Activated naive CD4-positive, alpha-beta T cell treated with anti-CD3 and anti-CD28 coated beads, Interleukin-2, amount 10 ng/mL, durations not matched to agents 7 days and 5 days (primary cell): Measurements from ENCODE around the gene IFI27L1.

Experiments
- CTCF ChIA-PET: fragments of 350-600 bp; sonication (Branson Sonifier 250); formaldehyde crosslinking; loops from one replicate; lab custom pipeline; 2021; ENCODE audit warnings: antibody characterized with exemption; lab: Charles Lee
- DNase-seq: peaks from one replicate; pipeline ENCODE4 v3.0.0-alpha.2; 2020
- H3K27ac Mint-ChIP-seq: one replicate; pipeline ENCODE4 v1.8.0; 2021; ENCODE audit warnings: mild to moderate bottlenecking, moderate library complexity, mixed read lengths
- H3K27me3 Mint-ChIP-seq: one replicate; pipeline ENCODE4 v1.8.0; 2021; ENCODE audit warnings: mild to moderate bottlenecking, mixed read lengths
- H3K36me3 Mint-ChIP-seq: one replicate; pipeline ENCODE4 v1.8.0; 2021; ENCODE audit warnings: mixed read lengths
- H3K4me1 Mint-ChIP-seq: one replicate; pipeline ENCODE4 v1.8.0; 2021; ENCODE audit warnings: mixed read lengths
- H3K4me3 Mint-ChIP-seq: one replicate; pipeline ENCODE4 v1.8.0; 2021; ENCODE audit warnings: mild to moderate bottlenecking, moderate library complexity, mixed read lengths
- H3K9me3 Mint-ChIP-seq: one replicate; pipeline ENCODE4 v1.8.0; 2021; ENCODE audit warnings: mixed read lengths

IFI27L1 gene, protein sequence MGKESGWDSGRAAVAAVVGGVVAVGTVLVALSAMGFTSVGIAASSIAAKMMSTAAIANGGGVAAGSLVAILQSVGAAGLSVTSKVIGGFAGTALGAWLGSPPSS

DNA sequence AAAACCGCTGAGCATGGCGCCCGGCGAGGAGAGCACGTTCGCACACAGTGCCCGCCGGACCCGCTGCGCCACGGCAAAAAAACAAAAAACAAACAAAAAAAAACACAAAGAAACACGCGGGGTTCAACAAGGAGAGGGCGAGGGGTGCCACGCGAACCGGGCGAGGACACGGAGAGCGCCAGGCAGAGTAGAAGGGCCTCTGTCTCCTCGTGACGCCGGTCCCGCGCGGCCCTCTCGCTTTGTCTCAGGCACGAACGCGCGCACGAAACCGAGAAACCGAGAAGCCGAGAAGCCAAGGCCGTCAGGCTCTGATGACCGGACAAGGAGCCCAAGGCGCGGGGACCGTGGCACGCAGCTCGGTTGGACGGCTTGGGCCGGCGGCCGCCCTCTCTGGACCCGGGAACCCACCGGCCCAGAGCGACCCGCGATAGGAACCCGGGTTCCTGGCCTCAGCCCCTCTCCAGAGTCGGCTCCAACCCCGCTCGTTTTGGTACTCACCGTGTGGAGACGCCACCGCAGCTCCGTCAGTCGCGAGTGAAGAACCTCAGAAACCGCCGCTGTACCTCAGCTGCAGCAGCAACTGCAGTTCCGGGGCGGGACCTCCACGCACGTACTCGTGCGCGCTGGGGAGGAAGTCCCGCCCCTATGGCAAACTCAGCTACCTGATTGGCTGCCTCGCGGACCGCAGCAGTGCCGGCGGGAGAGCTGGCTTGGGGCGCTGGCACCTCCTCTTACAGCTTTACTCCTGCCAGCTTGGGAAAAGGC lies at the start of gene IFI27L1, which contains the start of gene DDX24:
TSS of gene IFI27L1 (plus strand) at position 690 of the 765 bp plus-strand sequence. CDS start 15,628 bp downstream, outside the sequence.
TSS of gene DDX24 (minus strand) at position 582 of the 765 bp plus-strand sequence. CDS start 1,460 bp downstream, outside the sequence.
- peak within 1 kb of the TSS; percentile 100 for H3K27ac Mint-ChIP-seq
- peak; percentile 98 for DNase-seq
- no peaks in the 10 kb centered on the region for H3K27me3 Mint-ChIP-seq
- peaks cover 54% of the 10 kb centered on the region for H3K36me3 Mint-ChIP-seq
- H3K4me1 Mint-ChIP-seq: peaks cover 63% of the 10 kb centered on the region
- H3K4me3 Mint-ChIP-seq: peak within 1 kb of the TSS; percentile 97
- CTCF ChIA-PET: interaction anchor here (1.2 to 2.2 kb wide), 5 partner anchors 29 to 141 kb away, joined by 3 to 8 read pairs (median 4); no protein-coding TSS in a partner anchor
- H3K9me3 Mint-ChIP-seq: no peaks in the 10 kb centered on the region

DNA sequence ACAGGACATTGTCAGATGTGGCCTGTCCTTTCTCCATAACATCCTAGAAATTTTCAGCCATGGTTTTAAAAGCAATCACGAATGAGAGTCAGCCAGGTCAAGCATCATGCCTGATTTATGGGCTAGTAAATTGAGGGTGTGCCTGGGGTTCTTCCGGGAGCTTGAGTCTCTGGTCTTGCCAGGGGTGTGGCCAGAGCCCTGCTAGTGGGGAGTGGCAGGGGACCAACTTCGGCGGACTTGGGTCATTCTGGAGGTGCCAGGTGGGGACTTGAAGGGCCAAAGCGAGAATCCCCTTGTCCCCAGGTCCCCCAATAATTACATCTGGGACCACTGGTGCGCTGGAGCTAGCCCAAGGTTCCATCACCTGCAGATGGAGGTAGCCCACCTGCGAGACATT lies 49.2 kb upstream of the IFI27L1 start:
- H3K4me1 Mint-ChIP-seq: peaks cover 31% of the 10 kb centered on the region
- H3K4me3 Mint-ChIP-seq: no peak overlapping the region
- H3K9me3 Mint-ChIP-seq: no peaks in the 10 kb centered on the region
- no peak for DNase-seq
- peaks cover 10% of the 10 kb centered on the region for H3K27me3 Mint-ChIP-seq
- no peak overlapping the region for H3K27ac Mint-ChIP-seq
- CTCF ChIA-PET: interaction anchor here (1.2 to 9.1 kb wide), 4 partner anchors 50 to 149 kb away, joined by 4 to 153 read pairs (median 7); no protein-coding TSS in a partner anchor
- peaks cover 2% of the 10 kb centered on the region for H3K36me3 Mint-ChIP-seq

DNA sequence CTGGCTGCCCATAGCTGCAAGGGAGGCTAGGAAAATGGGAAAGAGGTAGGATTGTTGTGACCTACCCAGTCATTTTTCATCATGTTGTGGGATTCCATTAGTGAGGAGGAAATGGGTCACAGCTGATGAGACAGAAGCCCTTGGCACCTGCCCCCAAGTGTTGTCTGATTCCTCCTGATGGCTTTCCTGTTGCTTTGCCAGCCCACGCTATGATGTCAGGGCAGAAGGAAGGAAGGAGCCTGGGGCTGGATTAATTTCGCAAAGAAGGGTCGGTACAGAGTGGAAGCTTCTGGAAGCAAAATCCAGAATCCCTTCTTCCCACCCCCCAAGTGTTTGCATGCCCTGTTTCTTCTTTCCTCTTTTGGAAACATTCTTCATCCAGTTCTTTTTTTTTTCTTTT lies 46.2 kb upstream of the IFI27L1 start:
- no peak overlapping the region for H3K27ac Mint-ChIP-seq
- no peak overlapping the region for H3K4me3 Mint-ChIP-seq
- CTCF ChIA-PET: interaction anchor here (0.6 to 9.1 kb wide), 14 partner anchors 11 to 146 kb away, joined by 3 to 153 read pairs (median 18); partner anchors contain the start of genes IFI27L2 and OTUB2
- no peaks in the 10 kb centered on the region for H3K9me3 Mint-ChIP-seq
- peaks cover 8% of the 10 kb centered on the region for H3K4me1 Mint-ChIP-seq
- H3K36me3 Mint-ChIP-seq: no peaks in the 10 kb centered on the region
- H3K27me3 Mint-ChIP-seq: peaks cover 10% of the 10 kb centered on the region
- DNase-seq: no peak

DNA sequence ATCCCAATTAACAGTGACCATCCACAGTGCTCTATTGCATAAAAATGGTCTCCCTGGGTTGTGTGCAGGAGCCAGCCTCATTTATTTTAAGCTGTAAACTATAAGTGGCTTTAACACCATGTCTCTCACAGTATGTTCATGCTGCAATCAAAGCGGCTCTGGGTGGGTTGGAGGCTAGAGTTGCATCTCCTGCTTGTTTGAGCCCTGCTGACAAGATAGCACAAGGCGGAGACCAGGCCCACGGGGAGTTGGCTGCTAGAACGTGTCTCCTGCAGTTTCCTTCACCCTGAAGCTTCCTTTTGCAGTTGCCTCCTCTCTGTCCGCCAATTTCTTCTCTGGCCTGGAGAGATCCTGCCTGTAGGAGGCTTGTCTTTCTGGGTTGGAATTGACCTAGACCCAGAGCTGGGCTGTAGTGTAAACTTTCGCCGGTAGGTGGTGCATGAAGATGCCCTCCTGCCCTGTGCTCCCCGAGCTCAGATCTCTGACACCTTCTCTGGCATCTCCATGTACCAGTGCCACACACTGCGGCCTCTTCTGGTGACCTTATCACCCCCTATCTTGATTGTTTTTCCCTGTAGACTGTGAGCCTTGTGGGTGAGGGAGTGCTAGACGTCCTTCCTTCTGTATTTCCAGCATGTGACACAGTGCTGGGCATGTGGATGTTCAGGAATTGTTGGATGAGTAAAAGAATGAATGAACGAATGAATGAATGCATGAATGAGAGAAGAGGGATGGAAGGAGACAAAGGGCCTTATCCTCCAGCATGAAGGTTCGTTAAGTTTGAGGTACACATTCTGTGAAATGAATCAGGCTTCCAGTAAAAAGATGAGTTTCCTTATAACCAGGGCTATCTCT lies 44.6 kb upstream of the IFI27L1 start:
- H3K4me1 Mint-ChIP-seq: peaks cover 5% of the 10 kb centered on the region
- no peak overlapping the region for H3K4me3 Mint-ChIP-seq
- H3K9me3 Mint-ChIP-seq: no peaks in the 10 kb centered on the region
- H3K27me3 Mint-ChIP-seq: peaks cover 10% of the 10 kb centered on the region
- no peak overlapping the region for H3K27ac Mint-ChIP-seq
- DNase-seq: peak; percentile 88
- CTCF ChIA-PET: interaction anchor here (0.6 to 9.1 kb wide), 30 partner anchors 9 to 450 kb away, joined by 3 to 153 read pairs (median 6); partner anchors contain the start of genes IFI27, IFI27L2, OTUB2 and PPP4R4
- no peaks in the 10 kb centered on the region for H3K36me3 Mint-ChIP-seq

DNA sequence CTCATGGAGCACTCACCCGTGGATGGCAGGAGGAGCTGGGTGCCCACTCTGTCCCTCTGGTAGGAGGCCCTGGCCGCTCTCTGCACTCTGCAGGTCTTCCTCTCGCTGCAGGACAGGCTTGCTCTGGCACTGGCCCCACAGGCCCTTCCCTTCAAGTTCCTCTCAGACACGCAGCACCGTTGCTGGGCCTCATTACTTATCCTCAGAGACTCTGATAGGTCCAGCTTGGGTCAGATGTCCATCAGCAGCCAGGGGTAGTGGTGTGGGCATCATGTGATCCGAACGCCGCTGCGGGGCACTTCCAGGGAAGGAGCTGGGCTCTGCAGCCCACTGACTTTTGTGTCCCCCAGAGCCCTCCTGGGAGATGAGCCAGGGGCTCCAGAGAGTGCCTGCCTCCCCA lies 43.2 kb upstream of the IFI27L1 start:
- H3K27ac Mint-ChIP-seq: no peak overlapping the region

DNA sequence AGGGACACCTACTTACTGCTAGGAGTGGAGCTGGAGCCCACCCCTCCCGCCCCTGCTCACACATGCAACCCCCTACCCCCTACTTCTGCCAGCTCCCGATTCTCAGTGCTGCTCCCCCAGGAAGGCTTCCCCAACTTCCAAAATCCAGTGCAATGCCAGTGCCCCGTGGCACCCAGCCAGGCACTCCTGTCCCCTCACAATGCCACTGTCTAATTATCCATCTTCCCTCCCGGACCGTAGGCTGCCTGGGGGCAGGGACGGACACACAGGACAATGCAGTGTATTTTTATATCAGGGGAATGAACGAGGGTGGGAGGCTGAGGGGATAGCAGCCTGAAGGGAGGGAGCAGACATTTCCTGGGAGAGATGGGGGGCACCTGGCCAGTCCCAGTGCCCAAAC lies 42.6 kb upstream of the IFI27L1 start:
- peaks cover 5% of the 10 kb centered on the region for H3K4me1 Mint-ChIP-seq
- peaks cover 10% of the 10 kb centered on the region for H3K27me3 Mint-ChIP-seq
- no peaks in the 10 kb centered on the region for H3K9me3 Mint-ChIP-seq
- H3K36me3 Mint-ChIP-seq: no peaks in the 10 kb centered on the region
- CTCF ChIA-PET: interaction anchor here (3.7 to 9.1 kb wide), 5 partner anchors 8 to 101 kb away, joined by 10 to 153 read pairs (median 39); partner anchors contain the start of gene IFI27L2
- no peak for DNase-seq
- H3K4me3 Mint-ChIP-seq: no peak overlapping the region
- no peak overlapping the region for H3K27ac Mint-ChIP-seq

More for the DNA sequence above, 43.2 kb upstream of the IFI27L1 start:
- Mint-ChIP-seq H3K4me1 (peaks cover 5% of the 10 kb centered on the region), H3K9me3 (no peaks in the 10 kb centered on the region), H3K36me3 (no peaks in the 10 kb centered on the region), H3K4me3 (no peak overlapping the region), H3K27me3 (peaks cover 10% of the 10 kb centered on the region)
- no peak for DNase-seq
- CTCF ChIA-PET: interaction anchor here (0.8 to 9.1 kb wide), 7 partner anchors 8 to 102 kb away, joined by 3 to 153 read pairs (median 24); partner anchors contain the start of gene IFI27L2

DNA sequence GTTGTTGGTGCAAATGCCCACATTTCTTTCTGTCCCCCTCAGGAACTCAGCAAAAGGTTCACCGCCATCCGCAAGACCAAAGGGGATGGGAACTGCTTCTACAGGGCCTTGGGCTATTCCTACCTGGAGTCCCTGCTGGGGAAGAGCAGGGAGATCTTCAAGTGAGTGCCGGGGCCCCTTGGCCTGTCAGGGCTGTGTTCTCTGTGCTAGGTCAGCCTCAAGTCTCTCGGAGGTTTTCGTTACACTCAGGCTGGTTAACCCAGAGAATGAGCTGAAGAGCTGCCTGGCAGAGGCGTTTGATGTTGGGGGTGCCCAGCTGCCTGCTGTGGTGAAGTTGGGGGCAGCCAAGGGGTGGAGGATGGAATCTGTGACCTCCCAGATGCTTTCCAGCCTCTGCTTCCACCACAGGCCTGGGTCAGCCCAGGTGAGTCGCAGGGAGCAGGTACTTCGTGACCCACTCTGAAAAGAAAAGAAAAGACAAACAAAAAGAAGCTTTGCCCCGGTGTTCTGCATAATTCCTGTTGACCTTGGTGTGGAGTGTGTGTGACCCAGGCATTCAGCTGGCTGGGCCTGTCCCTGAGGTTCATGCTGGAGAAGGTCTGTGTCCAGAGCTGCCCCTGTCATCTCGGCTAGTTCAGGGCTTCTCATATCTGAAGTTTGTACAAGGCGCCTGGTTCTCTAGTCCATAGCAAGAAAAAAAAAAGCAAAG lies 42.0 kb upstream of the IFI27L1 start:
- H3K36me3 Mint-ChIP-seq: no peaks in the 10 kb centered on the region
- H3K9me3 Mint-ChIP-seq: no peaks in the 10 kb centered on the region
- H3K27ac Mint-ChIP-seq: no peak overlapping the region
- H3K4me1 Mint-ChIP-seq: peaks cover 5% of the 10 kb centered on the region
- DNase-seq: no peak
- CTCF ChIA-PET: interaction anchor here (0.7 to 9.1 kb wide), 4 partner anchors 19 to 101 kb away, joined by 3 to 153 read pairs (median 45); partner anchors contain the start of gene IFI27L2
- H3K4me3 Mint-ChIP-seq: no peak overlapping the region
- peaks cover 10% of the 10 kb centered on the region for H3K27me3 Mint-ChIP-seq

DNA sequence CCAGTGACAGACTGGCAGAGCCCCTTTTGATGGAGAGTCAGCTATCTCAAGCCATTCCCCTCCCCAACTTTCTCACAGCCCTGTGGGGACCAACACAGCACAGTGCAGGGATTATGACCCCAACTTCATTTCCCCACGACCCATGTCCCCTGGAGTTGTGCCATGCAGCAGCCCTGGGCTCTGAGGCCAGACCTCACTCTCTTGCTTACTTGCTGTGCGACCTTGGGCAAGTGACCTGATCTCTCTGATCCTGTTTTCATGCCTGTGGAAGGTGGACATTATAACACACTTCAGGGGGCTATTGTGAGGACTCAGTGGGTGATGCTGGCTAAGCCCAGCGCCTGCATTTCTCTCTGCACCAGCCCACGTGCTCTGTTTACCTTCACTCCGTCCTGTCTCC lies 40.9 kb upstream of the IFI27L1 start:
- Mint-ChIP-seq H3K27ac (peak overlapping the region; percentile 63), H3K27me3 (peaks cover 10% of the 10 kb centered on the region), H3K4me1 (peaks cover 5% of the 10 kb centered on the region), H3K4me3 (no peak overlapping the region), H3K36me3 (peaks cover 3% of the 10 kb centered on the region), H3K9me3 (no peaks in the 10 kb centered on the region)
- no peak for DNase-seq
- CTCF ChIA-PET: interaction anchor here (9.1 kb wide), 1 partner anchor 100 kb away, joined by 153 read pairs; no protein-coding TSS in a partner anchor

DNA sequence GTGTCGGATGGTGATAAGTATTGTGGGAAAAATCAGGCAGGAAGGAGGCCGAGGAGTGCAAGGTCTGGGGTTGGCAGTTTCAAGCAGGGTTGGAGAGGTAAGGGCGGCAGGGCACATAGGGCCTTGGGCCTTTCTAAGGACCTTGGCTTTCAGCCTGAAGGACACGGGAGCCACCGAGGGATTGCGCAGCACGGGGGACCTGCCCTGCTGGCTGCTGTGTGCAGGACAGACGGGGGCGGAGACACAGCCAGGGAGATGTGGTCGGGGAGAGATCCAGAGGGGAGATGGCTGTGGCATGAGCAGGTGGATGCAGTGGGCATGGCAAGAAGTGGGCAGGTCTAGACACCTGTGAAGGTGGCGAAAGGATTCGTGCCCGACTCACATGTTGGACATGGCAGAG lies 40.3 kb upstream of the IFI27L1 start:
- Mint-ChIP-seq H3K27me3 (peaks cover 6% of the 10 kb centered on the region), H3K4me1 (peaks cover 5% of the 10 kb centered on the region), H3K27ac (peak overlapping the region; percentile 63), H3K4me3 (no peak overlapping the region), H3K36me3 (peaks cover 8% of the 10 kb centered on the region), H3K9me3 (no peaks in the 10 kb centered on the region)
- CTCF ChIA-PET: no interaction called here
- DNase-seq: no peak

DNA sequence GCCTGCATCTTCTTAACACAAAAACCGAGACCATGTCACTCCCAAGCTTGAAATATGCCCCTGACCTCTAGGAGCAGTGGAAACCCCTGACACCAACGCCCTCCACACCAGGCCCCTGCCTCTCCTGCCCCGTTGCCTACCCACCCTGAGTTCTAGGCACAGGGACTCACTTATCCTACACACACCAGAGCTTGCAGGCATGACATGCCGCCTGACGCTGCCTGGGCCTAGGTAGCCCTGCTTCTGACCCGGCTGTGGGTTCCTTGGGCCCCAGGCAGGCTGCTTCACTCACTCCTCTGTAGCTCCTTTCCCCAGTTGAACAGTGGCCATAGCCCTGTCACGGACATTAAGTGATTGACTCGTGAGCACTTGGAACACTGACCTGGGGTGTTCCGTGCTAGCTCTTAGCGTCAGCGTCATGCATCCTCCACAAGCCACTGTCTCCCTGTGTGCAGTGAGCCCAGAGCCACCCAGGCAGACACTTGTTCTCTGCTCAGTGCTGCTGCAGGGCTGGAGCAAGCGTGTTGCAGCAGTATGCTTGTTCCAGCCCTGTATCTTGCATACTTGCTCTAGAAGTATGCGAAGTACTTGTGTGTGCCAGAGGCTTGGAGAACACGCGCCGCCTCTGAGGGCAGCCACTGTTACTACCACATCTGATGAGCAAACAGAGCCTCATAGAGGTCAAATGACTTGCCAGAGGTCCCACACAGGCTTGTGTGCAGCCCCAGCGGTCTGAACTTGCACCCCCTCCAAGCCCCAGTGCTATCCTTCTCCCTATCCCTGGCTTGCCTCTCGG lies 39.4 kb upstream of the IFI27L1 start:
- peaks cover 10% of the 10 kb centered on the region for H3K36me3 Mint-ChIP-seq
- H3K27ac Mint-ChIP-seq: no peak overlapping the region
- peaks cover under 1% of the 10 kb centered on the region for H3K27me3 Mint-ChIP-seq
- no peak overlapping the region for H3K4me3 Mint-ChIP-seq
- DNase-seq: no peak
- peaks cover 2% of the 10 kb centered on the region for H3K4me1 Mint-ChIP-seq
- CTCF ChIA-PET: no interaction called here
- H3K9me3 Mint-ChIP-seq: no peaks in the 10 kb centered on the region

DNA sequence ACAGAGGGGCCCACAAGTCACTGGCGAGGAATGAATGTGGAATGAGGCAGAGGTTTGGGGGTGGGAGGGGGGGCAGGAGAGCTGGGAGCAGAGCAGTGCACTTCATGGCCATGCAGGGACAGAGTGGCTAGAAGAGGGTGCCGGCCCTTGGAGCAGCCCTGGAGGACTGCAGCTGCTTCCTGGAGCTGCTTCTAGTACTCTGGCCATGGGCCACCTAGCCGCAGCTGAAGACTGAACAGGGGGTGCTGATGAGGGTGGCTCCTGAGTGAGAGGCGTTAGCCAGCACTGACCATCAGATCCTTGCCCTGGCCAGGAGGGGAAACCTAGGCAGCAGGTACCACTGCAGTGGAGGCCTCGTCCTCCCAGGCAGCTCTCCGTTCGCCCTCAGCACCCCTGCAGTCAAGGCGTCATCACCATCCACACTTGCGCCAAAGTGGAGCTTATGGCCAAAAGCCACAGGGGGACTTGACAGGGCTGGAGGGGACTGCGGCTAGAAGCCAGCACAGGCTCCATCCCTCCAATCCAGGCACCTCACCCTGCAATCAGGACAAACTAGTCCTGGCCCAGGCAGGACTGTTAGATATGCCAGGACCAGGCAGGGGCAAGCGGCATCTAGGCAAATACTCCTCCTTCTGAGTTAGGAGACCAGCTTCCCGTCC lies 38.5 kb upstream of the IFI27L1 start:
- no peak for DNase-seq
- no peak overlapping the region for H3K27ac Mint-ChIP-seq
- peaks cover 12% of the 10 kb centered on the region for H3K36me3 Mint-ChIP-seq
- CTCF ChIA-PET: no interaction called here
- H3K9me3 Mint-ChIP-seq: no peaks in the 10 kb centered on the region
- no peak overlapping the region for H3K4me3 Mint-ChIP-seq
- H3K27me3 Mint-ChIP-seq: no peaks in the 10 kb centered on the region
- no peaks in the 10 kb centered on the region for H3K4me1 Mint-ChIP-seq

DNA sequence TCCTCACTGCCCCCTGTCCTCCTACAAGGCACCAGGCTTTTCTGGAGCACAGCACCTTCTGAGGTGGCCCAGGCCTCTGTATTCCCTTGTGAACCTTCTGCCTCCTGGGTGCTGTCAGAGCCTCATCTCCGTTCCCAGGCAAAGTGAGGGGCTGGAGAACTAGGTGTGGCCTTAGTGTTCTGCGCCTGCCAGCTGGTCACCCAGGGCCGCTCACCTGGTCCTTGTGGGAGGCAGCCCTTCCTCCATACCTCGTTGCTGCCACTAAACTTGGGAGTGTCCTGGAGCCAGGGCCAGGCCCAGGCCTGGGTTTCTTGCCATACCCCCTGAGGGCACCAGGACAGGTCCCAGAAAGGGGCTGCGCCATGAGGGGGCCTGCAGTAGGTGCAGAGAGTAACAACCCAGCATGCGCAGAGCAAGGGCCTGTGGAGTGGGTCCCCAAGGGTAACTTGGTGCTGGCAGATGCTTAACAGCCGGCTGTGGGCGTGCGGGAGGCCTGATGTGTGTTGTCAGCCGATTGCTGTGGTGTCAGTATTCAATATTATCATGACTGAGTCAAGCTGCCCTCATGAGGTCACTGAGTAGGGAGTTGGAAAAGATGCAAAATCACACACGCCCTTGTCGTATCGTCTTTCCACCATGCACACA lies 37.9 kb upstream of the IFI27L1 start:
- CTCF ChIA-PET: no interaction called here
- H3K36me3 Mint-ChIP-seq: peaks cover 18% of the 10 kb centered on the region
- no peaks in the 10 kb centered on the region for H3K4me1 Mint-ChIP-seq
- H3K27me3 Mint-ChIP-seq: no peaks in the 10 kb centered on the region
- no peak for DNase-seq
- H3K27ac Mint-ChIP-seq: no peak overlapping the region
- no peak overlapping the region for H3K4me3 Mint-ChIP-seq
- H3K9me3 Mint-ChIP-seq: no peaks in the 10 kb centered on the region
